GM23248 (cell line): ENCODE data around the gene CIROP. TPM values are rescaled to one million over a fixed set of nuclear protein-coding genes. Genes with fewer than 3 reads are reported as not detected.

ENCODE experiments used
- DNase-seq: peaks from one replicate; pipeline ENCODE4 v3.0.0-alpha.2; 2015
- H2AFZ ChIP-seq: fragments of 200-600 bp; sonication (generic); 2 replicates; pipeline ENCODE4 v1.6.1; 2016; ENCODE audit warnings: antibody characterized with exemption
- H3F3A ChIP-seq: fragments of 200-600 bp; sonication (generic); 2 replicates; pipeline ENCODE4 v1.6.1; 2016; ENCODE audit warnings: mild to moderate bottlenecking, antibody characterized with exemption, mixed run types; ENCODE audit not compliant: insufficient read depth
- H3K27ac ChIP-seq: fragments of 200-600 bp; sonication (generic); 2 replicates; pipeline ENCODE4 v1.5.1; 2016; ENCODE audit warnings: mild to moderate bottlenecking
- H3K27me3 ChIP-seq: fragments of 200-600 bp; sonication (generic); replicated peaks from 2 replicates; pipeline ENCODE4 v1.6.1; 2016; ENCODE audit warnings: mild to moderate bottlenecking; ENCODE audit not compliant: insufficient read depth
- H3K36me3 ChIP-seq: fragments of 200-600 bp; sonication (generic); 2 replicates; pipeline ENCODE4 v1.6.1; 2016; ENCODE audit warnings: low read depth, mild to moderate bottlenecking
- H3K4me1 ChIP-seq: fragments of 200-600 bp; sonication (generic); 2 replicates; pipeline ENCODE4 v1.6.1; 2016; ENCODE audit warnings: mild to moderate bottlenecking; ENCODE audit not compliant: insufficient read depth
- H3K4me2 ChIP-seq: fragments of 200-600 bp; sonication (generic); one replicate; pipeline ENCODE4 v1.6.1; 2016; ENCODE audit warnings: mild to moderate bottlenecking; ENCODE audit not compliant: unreplicated experiment
- H3K4me3 ChIP-seq: fragments of 200-600 bp; sonication (generic); 2 replicates; pipeline ENCODE4 v1.5.1; 2016; ENCODE audit warnings: mild to moderate bottlenecking
- H3K79me2 ChIP-seq: fragments of 200-600 bp; sonication (generic); 2 replicates; pipeline ENCODE4 v1.6.1; 2016; ENCODE audit warnings: mild to moderate bottlenecking; ENCODE audit not compliant: insufficient read depth
- H3K9ac ChIP-seq: fragments of 200-600 bp; sonication (generic); 2 replicates; pipeline ENCODE4 v1.6.1; 2016; ENCODE audit warnings: mild to moderate bottlenecking
- H3K9me2 ChIP-seq: fragments of 200-600 bp; sonication (generic); 2 replicates; pipeline ENCODE4 v1.6.1; 2016; ENCODE audit warnings: mixed run types, mild to moderate bottlenecking, moderate library complexity; ENCODE audit not compliant: insufficient read depth
- H3K9me3 ChIP-seq: fragments of 200-600 bp; sonication (generic); one replicate; pipeline ENCODE4 v1.6.1; 2017; ENCODE audit warnings: low read depth
- H4K20me1 ChIP-seq: fragments of 200-600 bp; sonication (generic); 2 replicates; pipeline ENCODE4 v1.6.0; 2016; ENCODE audit not compliant: insufficient read depth
- EZH2 ChIP-seq: fragments of 200-600 bp; sonication (generic); IDR thresholded peaks from 2 replicates; pipeline ENCODE4 v1.6.1; 2018; ENCODE audit warnings: antibody characterized with exemption, mild to moderate bottlenecking; ENCODE audit not compliant: insufficient read depth, poor library complexity, severe bottlenecking
- EZH2phosphoT487 ChIP-seq: fragments of 200-600 bp; sonication (generic); IDR thresholded peaks from 2 replicates; pipeline ENCODE4 v1.6.1; 2018; ENCODE audit warnings: antibody characterized with exemption, moderate library complexity, mild to moderate bottlenecking, low read depth; ENCODE audit not compliant: insufficient read depth
- WGBS, 2 experiments: methylation state at CpG; one replicate each; pipeline ENCODE4 v1.1.6; 2015 to 2017; ENCODE audit warnings: low lambda C conversion rate in 2 of 2, low coverage in 1 of 2; ENCODE audit errors: missing lambda C conversion rate in 2 of 2; 5-methylcytosine and 5-hydroxymethylcytosine counted together
- in situ Hi-C: fragments of 300-500 bp; cut with MboI; formaldehyde crosslinking; loops from 2 replicates; pipeline ENCODE4 v1.15.0; 2020
- polyA plus RNA-seq: library from polyadenylated mRNA; unstranded; fragments of >200 nt; fragmentation: Nextera tagmentation; extraction: Ambion mirVana; gene quantifications from 2 replicates; pipeline ENCODE4 v1.2.1, GENCODE V29; 2016
- total RNA-seq: library from RNA; depleted of rRNA; stranded (reverse); fragments of >200 nt; shearing (Covaris generic); gene quantifications from 2 replicates; pipeline ENCODE4 v1.2.3, GENCODE V29; 2014

CIROP gene
- total and polyA plus RNA-seq, 2 experiments from 2014 or later, result not detected

- Histone ChIP-seq H3K9ac (no peak overlapping the region), H3K79me2 (no peaks in the 10 kb centered on the region), H3K27ac (no peak overlapping the region), H4K20me1 (no peaks in the 10 kb centered on the region), H2AFZ (no peak overlapping the region), H3K9me2 (no peaks in the 10 kb centered on the region), H3K4me3 (no peak overlapping the region), H3K9me3 (no peaks in the 10 kb centered on the region), H3K4me2 (no peak overlapping the region), H3K36me3 (no peaks in the 10 kb centered on the region), H3F3A (no peaks in the 10 kb centered on the region), H3K4me1 (peaks cover 17% of the 10 kb centered on the region), H3K27me3 (no peaks in the 10 kb centered on the region)
- WGBS, 2 experiments, result 92 to 95% methylated on average over 11 of the region's 11 CpGs
- no peak for DNase-seq
- TF ChIP-seq EZH2, result no peak
- no peak for TF ChIP-seq EZH2phosphoT487
- in situ Hi-C loops, result no loop called here
These were observed 32.5 kb upstream of the CIROP start for GRCh38 chr14:23137192-23137812.

- Histone ChIP-seq H3K27me3 (no peaks in the 10 kb centered on the region), H3K9ac (no peak overlapping the region), H3K27ac (no peak overlapping the region), H3K36me3 (no peaks in the 10 kb centered on the region), H3K4me3 (no peak overlapping the region), H3K9me2 (no peaks in the 10 kb centered on the region), H2AFZ (no peak overlapping the region), H3K79me2 (no peaks in the 10 kb centered on the region), H4K20me1 (no peaks in the 10 kb centered on the region), H3K4me1 (peaks cover 10% of the 10 kb centered on the region), H3K9me3 (no peaks in the 10 kb centered on the region), H3F3A (no peaks in the 10 kb centered on the region), H3K4me2 (no peak overlapping the region)
- no peak for DNase-seq
- 92 to 94% methylated on average over 14 to 16 of the region's 16 CpGs for WGBS, 2 experiments
- TF ChIP-seq EZH2, result no peak
- no peak for TF ChIP-seq EZH2phosphoT487
- in situ Hi-C loops, result no loop called here
These were observed 31.9 kb upstream of the CIROP start for GRCh38 chr14:23136566-23137133.

- DNase-seq, result no peak
- in situ Hi-C loops, result loop anchor here (5.0 kb wide), 1 partner anchor 49 kb away; the partner anchor contains the start of gene SLC7A8
- 90 to 92% methylated on average over 8 of the region's 8 CpGs for WGBS, 2 experiments
These were observed 28.2 kb upstream of the CIROP start for GRCh38 chr14:23132970-23133369.

GRCh38 chr14:23131482-23131881 lies 26.7 kb upstream of the CIROP start:
- Histone ChIP-seq H3K79me2 (no peaks in the 10 kb centered on the region), H3K9me3 (no peaks in the 10 kb centered on the region), H4K20me1 (no peaks in the 10 kb centered on the region), H3K9ac (no peak overlapping the region), H3K27ac (no peak overlapping the region), H3K4me3 (no peak overlapping the region), H3K9me2 (no peaks in the 10 kb centered on the region), H3K27me3 (no peaks in the 10 kb centered on the region), H3F3A (no peaks in the 10 kb centered on the region), H2AFZ (no peak overlapping the region), H3K36me3 (no peaks in the 10 kb centered on the region), H3K4me1 (no peaks in the 10 kb centered on the region), H3K4me2 (no peak overlapping the region)
- in situ Hi-C loops, result loop anchor here (5.0 kb wide), 1 partner anchor 51 kb away; the partner anchor contains the start of gene SLC7A8
- DNase-seq, result no peak
- no peak for TF ChIP-seq EZH2phosphoT487
- 83 to 91% methylated on average over 1 to 5 of the region's 5 CpGs for WGBS, 2 experiments

More at GRCh38 chr14:23132970-23133369, 28.2 kb upstream of the CIROP start:
- Histone ChIP-seq H3K9me2 (no peaks in the 10 kb centered on the region), H3F3A (no peaks in the 10 kb centered on the region), H4K20me1 (no peaks in the 10 kb centered on the region), H3K79me2 (no peaks in the 10 kb centered on the region), H2AFZ (no peak overlapping the region), H3K9me3 (no peaks in the 10 kb centered on the region), H3K27me3 (no peaks in the 10 kb centered on the region), H3K4me2 (no peak overlapping the region), H3K4me3 (no peak overlapping the region), H3K27ac (no peak overlapping the region), H3K36me3 (no peaks in the 10 kb centered on the region), H3K4me1 (peaks cover 4% of the 10 kb centered on the region), H3K9ac (no peak overlapping the region)
- no peak for TF ChIP-seq EZH2
- no peak for TF ChIP-seq EZH2phosphoT487
